Measurements from ENCODE around the gene GPC3. TPM values are rescaled to one million over a fixed set of nuclear protein-coding genes. Genes with fewer than 3 reads are reported as not detected.

The GPC3 gene
- total RNA-seq, 1 donor from 2014 or later, result 30.4 TPM

GRCh38 chrX:133699023-133699728, 286.2 kb downstream of the GPC3 start:
- H3K9me3 Mint-ChIP-seq, result peaks cover 3% of the 10 kb centered on the region
- no peak overlapping the region for H3K4me3 Mint-ChIP-seq
- no peaks in the 10 kb centered on the region for H3K36me3 Mint-ChIP-seq (ENCODE audit: low read depth)
- H3K27me3 Mint-ChIP-seq (ENCODE audit: low read depth), result no peaks in the 10 kb centered on the region
- TF ChIP-seq, protein P1, sequence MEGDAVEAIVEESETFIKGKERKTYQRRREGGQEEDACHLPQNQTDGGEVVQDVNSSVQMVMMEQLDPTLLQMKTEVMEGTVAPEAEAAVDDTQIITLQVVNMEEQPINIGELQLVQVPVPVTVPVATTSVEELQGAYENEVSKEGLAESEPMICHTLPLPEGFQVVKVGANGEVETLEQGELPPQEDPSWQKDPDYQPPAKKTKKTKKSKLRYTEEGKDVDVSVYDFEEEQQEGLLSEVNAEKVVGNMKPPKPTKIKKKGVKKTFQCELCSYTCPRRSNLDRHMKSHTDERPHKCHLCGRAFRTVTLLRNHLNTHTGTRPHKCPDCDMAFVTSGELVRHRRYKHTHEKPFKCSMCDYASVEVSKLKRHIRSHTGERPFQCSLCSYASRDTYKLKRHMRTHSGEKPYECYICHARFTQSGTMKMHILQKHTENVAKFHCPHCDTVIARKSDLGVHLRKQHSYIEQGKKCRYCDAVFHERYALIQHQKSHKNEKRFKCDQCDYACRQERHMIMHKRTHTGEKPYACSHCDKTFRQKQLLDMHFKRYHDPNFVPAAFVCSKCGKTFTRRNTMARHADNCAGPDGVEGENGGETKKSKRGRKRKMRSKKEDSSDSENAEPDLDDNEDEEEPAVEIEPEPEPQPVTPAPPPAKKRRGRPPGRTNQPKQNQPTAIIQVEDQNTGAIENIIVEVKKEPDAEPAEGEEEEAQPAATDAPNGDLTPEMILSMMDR (conservative IDR thresholded peaks at IDR 0.05), result no peak
- no peak overlapping the region for H3K27ac Mint-ChIP-seq (ENCODE audit: unreplicated experiment)
- DNase-seq (ENCODE audit: low read depth, low spot score), result no peak
- H3K4me1 Mint-ChIP-seq, result peaks cover 57% of the 10 kb centered on the region

- Mint-ChIP-seq H3K4me3 (no peak overlapping the region), H3K27me3 (ENCODE audit: low read depth) (no peaks in the 10 kb centered on the region), H3K9me3 (peaks cover 3% of the 10 kb centered on the region), H3K27ac (ENCODE audit: unreplicated experiment) (no peak overlapping the region), H3K36me3 (ENCODE audit: low read depth) (no peaks in the 10 kb centered on the region), H3K4me1 (peaks cover 57% of the 10 kb centered on the region)
- TF ChIP-seq, protein P1 (conservative IDR thresholded peaks at IDR 0.05), result peak; percentile 20
- no peak for DNase-seq (ENCODE audit: low read depth, low spot score)
These were observed 287.1 kb downstream of the GPC3 start for GRCh38 chrX:133698298-133698697.

DNA sequence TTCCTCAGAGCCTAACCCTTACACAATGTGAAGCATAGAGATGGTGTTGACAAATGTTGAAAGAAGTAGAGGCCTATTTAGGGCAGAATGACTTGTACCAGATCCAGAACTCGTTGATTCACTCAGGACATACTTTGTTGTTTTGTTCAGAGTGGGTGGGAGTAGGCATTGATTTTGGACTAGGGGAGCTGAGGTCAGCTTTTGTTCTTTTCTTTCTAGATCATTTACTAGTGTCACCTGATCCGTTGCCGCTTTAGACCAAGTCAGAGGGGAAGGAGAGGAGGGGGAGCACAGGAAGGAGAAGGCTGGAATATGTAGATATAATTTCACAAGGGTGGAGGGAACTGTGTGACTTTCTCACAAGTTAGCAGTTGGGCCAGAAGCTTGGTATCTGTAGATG, 287.7 kb downstream of the GPC3 start:
- TF ChIP-seq, protein P1 (conservative IDR thresholded peaks at IDR 0.05), result no peak
- peaks cover 51% of the 10 kb centered on the region for H3K4me1 Mint-ChIP-seq
- no peak for DNase-seq (ENCODE audit: low read depth, low spot score)
- H3K4me3 Mint-ChIP-seq, result peak overlapping the region; percentile 3
- peaks cover 3% of the 10 kb centered on the region for H3K9me3 Mint-ChIP-seq
- H3K27me3 Mint-ChIP-seq (ENCODE audit: low read depth), result no peaks in the 10 kb centered on the region
- H3K27ac Mint-ChIP-seq (ENCODE audit: unreplicated experiment), result no peak overlapping the region
- H3K36me3 Mint-ChIP-seq (ENCODE audit: low read depth), result no peaks in the 10 kb centered on the region

GRCh38 chrX:133689997-133690599, 295.3 kb downstream of the GPC3 start:
- H3K27me3 Mint-ChIP-seq (ENCODE audit: low read depth), result no peaks in the 10 kb centered on the region
- peaks cover 3% of the 10 kb centered on the region for H3K9me3 Mint-ChIP-seq
- H3K27ac Mint-ChIP-seq (ENCODE audit: unreplicated experiment), result no peak overlapping the region
- TF ChIP-seq, protein P1 (conservative IDR thresholded peaks at IDR 0.05), result no peak
- no peaks in the 10 kb centered on the region for H3K36me3 Mint-ChIP-seq (ENCODE audit: low read depth)
- no peak overlapping the region for H3K4me3 Mint-ChIP-seq
- DNase-seq (ENCODE audit: low read depth, low spot score), result no peak
- peaks cover 6% of the 10 kb centered on the region for H3K4me1 Mint-ChIP-seq

DNA sequence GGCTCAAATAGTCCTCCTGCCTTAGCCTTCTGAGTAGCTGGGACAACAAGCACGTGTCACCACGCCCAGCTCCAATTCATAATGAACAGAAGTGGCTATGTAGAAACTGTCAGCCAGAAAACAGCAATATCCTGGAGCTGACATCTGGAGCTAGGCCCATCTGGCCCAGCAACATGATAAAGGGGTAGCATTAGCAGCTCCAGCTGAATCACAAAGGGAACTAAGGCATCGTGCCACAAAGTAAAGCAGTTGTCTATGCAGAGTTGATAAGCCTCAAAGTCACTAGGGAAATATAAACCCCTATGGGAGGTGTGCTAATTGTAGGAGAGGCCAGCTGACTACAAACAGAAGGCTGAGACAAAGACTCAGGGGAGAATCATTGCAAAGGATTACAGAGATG, 299.6 kb downstream of the GPC3 start:
- H3K36me3 Mint-ChIP-seq (ENCODE audit: low read depth), result no peaks in the 10 kb centered on the region
- TF ChIP-seq, protein P1 (conservative IDR thresholded peaks at IDR 0.05), result no peak
- H3K4me3 Mint-ChIP-seq, result no peak overlapping the region
- no peaks in the 10 kb centered on the region for H3K9me3 Mint-ChIP-seq
- no peaks in the 10 kb centered on the region for H3K27me3 Mint-ChIP-seq (ENCODE audit: low read depth)
- no peak overlapping the region for H3K27ac Mint-ChIP-seq (ENCODE audit: unreplicated experiment)
- H3K4me1 Mint-ChIP-seq, result peaks cover 6% of the 10 kb centered on the region
- no peak for DNase-seq (ENCODE audit: low read depth, low spot score)
